Measurements from ENCODE around the gene ZBTB49.
"Not testable (repeated sequence)": the region's sequence is repeated elsewhere in the genome, so short reads cannot be mapped to it uniquely, and the experiment has no call there.

Gene ZBTB49, protein sequence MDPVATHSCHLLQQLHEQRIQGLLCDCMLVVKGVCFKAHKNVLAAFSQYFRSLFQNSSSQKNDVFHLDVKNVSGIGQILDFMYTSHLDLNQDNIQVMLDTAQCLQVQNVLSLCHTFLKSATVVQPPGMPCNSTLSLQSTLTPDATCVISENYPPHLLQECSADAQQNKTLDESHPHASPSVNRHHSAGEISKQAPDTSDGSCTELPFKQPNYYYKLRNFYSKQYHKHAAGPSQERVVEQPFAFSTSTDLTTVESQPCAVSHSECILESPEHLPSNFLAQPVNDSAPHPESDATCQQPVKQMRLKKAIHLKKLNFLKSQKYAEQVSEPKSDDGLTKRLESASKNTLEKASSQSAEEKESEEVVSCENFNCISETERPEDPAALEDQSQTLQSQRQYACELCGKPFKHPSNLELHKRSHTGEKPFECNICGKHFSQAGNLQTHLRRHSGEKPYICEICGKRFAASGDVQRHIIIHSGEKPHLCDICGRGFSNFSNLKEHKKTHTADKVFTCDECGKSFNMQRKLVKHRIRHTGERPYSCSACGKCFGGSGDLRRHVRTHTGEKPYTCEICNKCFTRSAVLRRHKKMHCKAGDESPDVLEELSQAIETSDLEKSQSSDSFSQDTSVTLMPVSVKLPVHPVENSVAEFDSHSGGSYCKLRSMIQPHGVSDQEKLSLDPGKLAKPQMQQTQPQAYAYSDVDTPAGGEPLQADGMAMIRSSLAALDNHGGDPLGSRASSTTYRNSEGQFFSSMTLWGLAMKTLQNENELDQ

GRCh38 chr4:4289941-4290850 is at the start of gene ZBTB49, which contains the start of gene LYAR:
TSS of gene ZBTB49 (plus strand) at chr4:4290251. CDS start at chr4:4299946, 9,695 bp downstream.
TSS of gene LYAR (minus strand) at chr4:4290154. CDS start at chr4:4283742, 6,412 bp downstream.
- DNase-seq (ENCODE audit: low read depth in 2 of 2), result peak; percentile 91 to 96

- DNase-seq (ENCODE audit: low read depth in 2 of 2), result no peak
Measured at GRCh38 chr4:4245172-4245571, 44.9 kb upstream of the ZBTB49 start.

- no peak for DNase-seq (ENCODE audit: low read depth in 2 of 2)
Measured at GRCh38 chr4:4247696-4248028, 42.4 kb upstream of the ZBTB49 start.

GRCh38 chr4:4248029-4248884 is 41.8 kb upstream of the ZBTB49 start, which contains the start of gene TMEM128:
TSS of gene TMEM128 (minus strand) at chr4:4248223. CDS start at chr4:4248202, 21 bp downstream.
- DNase-seq (ENCODE audit: low read depth in 2 of 2), result peak; percentile 83 to 85

DNA sequence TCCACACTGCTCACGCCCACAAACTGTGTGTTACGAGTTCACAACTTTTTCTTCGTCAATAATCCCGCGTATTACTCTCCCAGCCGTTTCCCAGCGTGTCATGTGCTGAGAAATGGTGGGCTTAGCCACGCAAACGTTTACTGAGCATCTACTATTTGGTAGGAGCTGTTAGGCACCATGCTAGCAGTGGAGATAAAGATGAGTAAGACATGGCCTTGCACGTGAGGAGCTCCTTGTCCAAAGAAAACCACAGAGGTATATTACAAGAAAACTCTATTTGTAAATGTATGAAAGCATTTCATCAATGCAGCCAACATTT is 41.2 kb upstream of the ZBTB49 start:
- no peak for DNase-seq (ENCODE audit: low read depth in 2 of 2)

- DNase-seq (ENCODE audit: low read depth in 2 of 2), result not testable (repeated sequence)
Measured at GRCh38 chr4:4249342-4249741, 40.7 kb upstream of the ZBTB49 start.

GRCh38 chr4:4249866-4250265 is 40.2 kb upstream of the ZBTB49 start:
- no peak for DNase-seq (ENCODE audit: low read depth in 2 of 2)

DNA sequence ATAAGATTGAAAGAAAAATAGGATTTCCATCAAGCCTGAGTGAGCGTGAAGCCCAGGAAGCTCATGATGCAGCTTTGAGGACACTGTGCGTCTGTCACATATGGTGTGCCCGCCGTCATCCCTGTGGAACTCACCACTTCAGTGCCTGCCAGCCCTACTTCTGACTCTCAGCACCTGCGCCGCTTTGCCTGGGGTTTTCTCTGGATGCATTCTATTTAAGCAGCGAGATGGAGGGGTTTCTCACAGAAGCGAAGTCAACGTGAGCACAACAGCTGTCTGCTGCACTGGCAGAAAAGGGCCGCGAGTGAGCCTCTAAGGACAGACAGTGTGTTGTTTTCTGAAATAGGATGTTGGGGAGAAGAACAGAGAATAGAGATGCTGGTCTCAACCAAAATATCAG is 35.9 kb upstream of the ZBTB49 start:
- no peak for DNase-seq (ENCODE audit: low read depth in 2 of 2)

- no peak for DNase-seq (ENCODE audit: low read depth in 2 of 2)
Measured at GRCh38 chr4:4254666-4255065, 35.4 kb upstream of the ZBTB49 start.

DNA sequence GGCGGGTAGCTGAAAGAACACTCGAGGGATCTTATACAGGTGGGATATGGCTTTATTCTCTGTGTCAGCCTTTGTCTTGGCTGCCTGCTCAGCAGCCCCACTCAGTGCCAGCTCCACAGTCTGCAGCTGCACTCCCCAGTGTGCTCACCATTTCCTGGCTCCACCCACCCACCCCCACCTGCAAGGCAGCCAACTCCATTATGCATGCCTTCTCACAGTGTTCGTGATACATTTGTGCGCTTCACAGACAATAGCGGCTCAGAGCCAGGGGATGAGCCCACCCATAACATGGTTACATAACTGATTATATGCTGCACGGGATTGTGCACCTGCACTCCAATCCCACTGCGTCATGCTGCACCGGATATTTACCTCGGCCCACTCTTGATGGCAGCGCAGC is 33.3 kb upstream of the ZBTB49 start:
- no peak for DNase-seq (ENCODE audit: low read depth in 2 of 2)

DNA sequence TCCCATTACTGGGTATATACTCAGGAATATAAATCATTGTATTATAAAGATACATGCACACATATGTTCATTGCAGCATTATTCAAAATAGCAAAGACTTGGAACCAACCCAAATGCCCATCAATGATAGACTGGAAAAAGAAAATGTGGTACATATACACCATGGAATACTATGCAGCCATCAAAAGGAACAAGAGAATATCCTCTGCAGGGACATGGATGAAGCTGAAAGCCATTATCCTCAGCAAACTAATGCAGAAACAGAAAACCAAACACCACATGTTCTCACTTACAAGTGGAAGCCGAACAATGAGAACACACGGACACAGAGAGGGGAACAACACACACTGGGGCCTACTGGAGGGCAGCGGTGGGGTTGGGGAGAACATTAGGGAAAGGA is 32.3 kb upstream of the ZBTB49 start:
- DNase-seq (ENCODE audit: low read depth in 2 of 2), result not testable (repeated sequence)

DNA sequence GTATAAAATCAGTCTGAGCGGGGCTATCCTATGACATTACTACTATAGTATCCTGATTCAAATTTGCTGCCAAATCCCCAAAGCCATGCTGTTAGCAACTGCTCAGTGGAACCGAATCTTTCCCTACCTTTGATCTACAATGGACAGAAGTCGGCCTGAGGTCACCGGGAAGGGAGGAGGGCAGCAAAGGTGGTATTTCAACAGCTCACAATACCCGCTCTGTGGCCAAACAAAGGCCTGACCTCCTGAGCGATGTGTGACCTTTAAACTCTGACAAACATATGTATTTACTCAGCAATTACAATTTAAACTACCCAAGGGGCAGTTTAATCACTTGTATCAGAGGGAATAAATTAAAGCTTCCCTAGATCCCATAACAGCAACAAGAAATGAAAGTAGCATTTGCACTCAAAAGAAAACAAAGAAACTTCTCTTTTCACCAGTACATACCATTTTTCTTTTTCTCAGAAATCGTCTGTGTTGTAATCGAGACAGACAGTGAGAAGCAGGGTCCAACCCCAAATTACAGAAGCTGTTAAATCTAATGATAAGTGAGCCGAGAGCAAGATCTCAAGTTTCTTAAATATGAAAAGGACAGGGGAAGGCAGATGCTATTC is 30.5 kb upstream of the ZBTB49 start:
- no peak for DNase-seq (ENCODE audit: low read depth in 2 of 2)

DNA sequence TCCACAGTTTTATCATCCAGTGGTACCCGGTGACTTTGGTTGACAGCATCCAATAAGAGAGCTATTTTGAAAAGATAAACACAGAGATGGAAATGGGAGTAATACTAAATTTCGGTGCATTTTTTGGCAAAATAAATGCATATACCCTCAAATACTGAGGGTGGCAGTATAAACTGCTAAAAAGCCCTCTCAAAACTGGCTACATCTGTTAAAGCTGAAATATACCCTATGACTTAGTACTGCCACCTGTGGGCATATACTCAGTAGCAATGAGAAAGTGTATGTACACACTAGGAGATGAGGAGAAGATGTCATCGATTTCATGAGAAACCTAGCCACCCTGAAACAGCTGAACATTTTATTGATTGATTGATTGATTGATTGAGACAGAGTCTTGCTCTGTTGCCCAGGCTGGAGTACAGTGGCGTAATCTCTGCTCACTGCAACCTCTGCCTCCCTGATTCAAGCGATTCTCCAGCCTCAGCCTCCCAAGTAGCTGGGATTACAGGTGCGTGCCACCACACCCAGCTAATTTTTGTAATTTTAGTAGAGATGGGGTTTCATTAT is 29.8 kb upstream of the ZBTB49 start:
- DNase-seq (ENCODE audit: low read depth in 2 of 2), result no peak

- no peak for DNase-seq (ENCODE audit: low read depth in 2 of 2)
Measured at GRCh38 chr4:4267981-4268380, 22.1 kb upstream of the ZBTB49 start.

GRCh38 chr4:4268776-4269175 is 21.3 kb upstream of the ZBTB49 start:
- no peak for DNase-seq (ENCODE audit: low read depth in 2 of 2)

- DNase-seq (ENCODE audit: low read depth in 2 of 2), result no peak
Measured at GRCh38 chr4:4269331-4269731, 20.7 kb upstream of the ZBTB49 start.

GRCh38 chr4:4269856-4270255 is 20.2 kb upstream of the ZBTB49 start:
- DNase-seq (ENCODE audit: low read depth in 2 of 2), result no peak

- DNase-seq (ENCODE audit: low read depth in 2 of 2), result no peak
Measured at GRCh38 chr4:4270529-4270928, 19.5 kb upstream of the ZBTB49 start.

DNA sequence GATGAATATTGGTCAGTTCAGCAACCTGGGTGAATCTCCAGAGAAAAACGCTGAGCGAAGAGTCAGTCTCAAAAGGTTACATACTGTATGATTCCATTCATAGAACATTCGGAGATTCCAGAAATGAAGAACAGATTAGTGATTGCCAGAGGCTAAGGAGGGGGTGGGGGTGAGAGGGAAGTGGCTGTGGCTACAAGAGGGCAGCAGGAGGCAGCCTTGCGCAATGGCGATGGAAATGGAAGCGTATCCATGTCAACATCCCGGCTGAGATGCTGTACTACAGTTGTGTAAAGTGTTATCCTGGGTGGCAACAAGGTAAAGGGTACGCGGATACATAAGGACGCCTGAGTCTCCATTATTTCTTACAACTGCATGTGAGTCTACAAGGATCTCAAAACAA is 18.1 kb upstream of the ZBTB49 start:
- DNase-seq (ENCODE audit: low read depth in 2 of 2), result no peak

DNA sequence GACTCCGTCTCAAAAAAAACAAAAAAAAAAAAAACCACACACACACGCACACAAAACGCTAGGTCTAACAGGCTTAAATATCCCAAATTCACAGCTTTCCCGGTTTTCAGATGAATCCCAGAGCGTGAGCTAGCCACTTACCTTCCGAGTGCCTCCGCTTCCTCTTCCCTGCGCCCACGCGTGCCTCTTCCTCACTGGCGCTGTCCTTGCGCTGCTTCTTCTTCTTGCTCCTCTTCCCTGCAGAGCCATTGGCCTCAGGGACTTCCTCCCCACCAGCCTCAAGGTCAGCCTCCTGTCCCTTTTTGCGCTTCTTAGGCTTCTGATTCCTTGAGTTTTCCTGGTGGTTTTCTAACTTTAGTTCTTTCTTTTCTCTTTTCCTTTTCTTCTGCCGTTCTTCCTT is 15.8 kb upstream of the ZBTB49 start:
- DNase-seq (ENCODE audit: low read depth in 2 of 2), result no peak
